IMR-90 (cell line): ENCODE results near the gene JAKMIP2. TPM values are rescaled to one million over a fixed set of nuclear protein-coding genes. Genes with fewer than 3 reads are reported as not detected.

Experiments
- ATAC-seq: fragments of 200-7000 bp; cut with Tn5 transposase; 2 replicates; pipeline ENCODE4 v1.9.1; 2020; ENCODE audit warnings: low read depth, mild to moderate bottlenecking, moderate library complexity
- BruUV-seq: library from RNA; stranded (reverse); fragments of 400-500 nt; replicated peaks from 2 replicates; lab custom pipeline; 2021; lab: Mats Ljungman, UMichigan
- CTCF ChIA-PET: fragments of 300-600 bp; formaldehyde crosslinking; extraction: SDS; loops from one replicate; lab custom pipeline; 2021; ENCODE audit warnings: antibody characterized with exemption; lab: Yijun Ruan, JAX
- POLR2A ChIA-PET: fragments of 300-600 bp; sonication (Branson Sonifier 250); formaldehyde crosslinking; loops from one replicate; lab custom pipeline; 2022; ENCODE audit warnings: antibody characterized with exemption; ENCODE audit not compliant: unreplicated experiment; lab: Charles Lee
- DNase-seq: peaks from one replicate; pipeline ENCODE4 v3.0.0; 2013
- H2AFZ ChIP-seq: replicated peaks from 2 replicates; pipeline ENCODE3; 2013; ENCODE audit warnings: low read length, mild to moderate bottlenecking; ENCODE audit not compliant: poor library complexity
- H2AK5ac ChIP-seq: 2 replicates; pipeline ENCODE4 v1.6.1; 2013; ENCODE audit warnings: low read depth, low read length, inconsistent platforms
- H2AK9ac ChIP-seq: replicated peaks from 2 replicates; pipeline ENCODE3; 2013; ENCODE audit warnings: mild to moderate bottlenecking, low read depth, low read length, moderate library complexity; ENCODE audit not compliant: poor library complexity
- H2BK120ac ChIP-seq: 2 replicates; pipeline ENCODE4 v1.6.1; 2013; ENCODE audit warnings: low read depth, low read length, inconsistent platforms
- H2BK15ac ChIP-seq: 3 replicates; pipeline ENCODE4 v1.6.1; 2013; ENCODE audit warnings: low read depth, low read length, inconsistent platforms
- H2BK20ac ChIP-seq: 2 replicates; pipeline ENCODE4 v1.6.1; 2013; ENCODE audit warnings: low read depth, mild to moderate bottlenecking, inconsistent platforms, low read length, moderate library complexity
- H2BK5ac ChIP-seq: 2 replicates; pipeline ENCODE4 v1.6.1; 2013; ENCODE audit warnings: mild to moderate bottlenecking, low read depth, low read length, inconsistent platforms; ENCODE audit not compliant: poor library complexity, severe bottlenecking
- H3K14ac ChIP-seq: replicated peaks from 2 replicates; pipeline ENCODE4 v1.6.1; 2013; ENCODE audit warnings: low read depth, low read length, inconsistent platforms
- H3K18ac ChIP-seq: 2 replicates; pipeline ENCODE4 v1.6.1; 2013; ENCODE audit warnings: low read depth, low read length, control low read depth
- H3K23ac ChIP-seq: 2 replicates; pipeline ENCODE4 v1.6.1; 2013; ENCODE audit warnings: low read depth, low read length, inconsistent platforms
- H3K27ac ChIP-seq: 2 replicates; pipeline ENCODE4 v1.5.1; 2013; ENCODE audit warnings: mild to moderate bottlenecking, control low read depth, low read length; ENCODE audit not compliant: insufficient read depth
- H3K27me3 ChIP-seq: 2 replicates; pipeline ENCODE4 v1.6.1; 2013; ENCODE audit warnings: low read length; ENCODE audit not compliant: control insufficient read depth, insufficient read depth
- H3K36me3 ChIP-seq: 2 replicates; pipeline ENCODE4 v1.6.1; 2013; ENCODE audit warnings: low read length, mixed read lengths; ENCODE audit not compliant: control insufficient read depth, insufficient read depth
- H3K4ac ChIP-seq: 2 replicates; pipeline ENCODE4 v1.6.1; 2013; ENCODE audit warnings: low read depth, low read length, inconsistent platforms
- H3K4me1 ChIP-seq: 2 replicates; pipeline ENCODE4 v1.6.1; 2013; ENCODE audit warnings: low read length, mixed read lengths; ENCODE audit not compliant: control insufficient read depth, insufficient read depth
- H3K4me2 ChIP-seq: 2 replicates; pipeline ENCODE4 v1.6.1; 2013; ENCODE audit warnings: low read depth, mild to moderate bottlenecking, control low read depth, low read length, moderate library complexity
- H3K4me3 ChIP-seq: 2 replicates; pipeline ENCODE4 v1.5.1; 2013; ENCODE audit warnings: low read depth, mild to moderate bottlenecking, control low read depth, low read length, moderate library complexity; ENCODE audit not compliant: insufficient read depth
- H3K56ac ChIP-seq: 2 replicates; pipeline ENCODE4 v1.6.1; 2013; ENCODE audit warnings: low read length, inconsistent platforms; ENCODE audit not compliant: insufficient read depth; ENCODE audit errors: extremely low read depth
- H3K79me1 ChIP-seq, 2 experiments: 2 replicates each; pipeline ENCODE4 v1.6.1; 2013; ENCODE audit warnings: low read length in 2 of 2, inconsistent platforms in 1 of 2, low read depth in 1 of 2
- H3K9ac ChIP-seq: 2 replicates; pipeline ENCODE4 v1.6.1; 2013; ENCODE audit warnings: low read depth, low read length, control low read depth
- H3K9me1 ChIP-seq: 2 replicates; pipeline ENCODE4 v1.6.1; 2013; ENCODE audit warnings: low read length, inconsistent platforms; ENCODE audit not compliant: insufficient read depth
- H3K9me3 ChIP-seq: 2 replicates; pipeline ENCODE4 v1.6.1; 2013; ENCODE audit warnings: low read length; ENCODE audit not compliant: control insufficient read depth, insufficient read depth
- H4K20me1 ChIP-seq: 2 replicates; pipeline ENCODE4 v1.6.1; 2013; ENCODE audit warnings: low read length, inconsistent platforms; ENCODE audit not compliant: insufficient read depth
- H4K5ac ChIP-seq: 2 replicates; pipeline ENCODE4 v1.6.1; 2013; ENCODE audit warnings: mild to moderate bottlenecking, low read depth, low read length, control low read depth
- H4K8ac ChIP-seq, 2 experiments: 2 replicates each; pipeline ENCODE4 v1.6.1; 2013; ENCODE audit warnings: low read depth in 2 of 2, low read length in 2 of 2, control low read depth in 1 of 2, inconsistent platforms in 1 of 2
- H4K91ac ChIP-seq: 2 replicates; pipeline ENCODE4 v1.6.1; 2013; ENCODE audit warnings: low read depth, low read length, inconsistent platforms; ENCODE audit not compliant: insufficient read depth
- BHLHE40 ChIP-seq: fragments of 150-350 bp; IDR thresholded peaks from 2 replicates; pipeline ENCODE4 v1.6.1; 2016; ENCODE audit warnings: mild to moderate bottlenecking, low read depth, low read length
- RAD21 ChIP-seq: IDR thresholded peaks from 2 replicates; pipeline ENCODE4 v1.6.1; 2012; ENCODE audit warnings: low read length, improper control_type of control experiment
- WGBS, 2 experiments: methylation state at CpG; one replicate each; pipeline versions ENCODE4 v1.1.5 to v1.1.7; 2013; ENCODE audit warnings: missing lambda C conversion rate in 2 of 2; ENCODE audit not compliant: insufficient read length in 1 of 2; ENCODE audit errors: extremely low coverage in 2 of 2; 5-methylcytosine and 5-hydroxymethylcytosine counted together
- dilution Hi-C: fragments of 300-500 bp; cut with HindIII; formaldehyde crosslinking; loops from one replicate; pipeline ENCODE4 v1.14.3; 2018; ENCODE audit warnings: low sequenced_read_pairs; ENCODE audit not compliant: unreplicated experiment
- in situ Hi-C: fragments of 300-500 bp; cut with MboI; formaldehyde crosslinking; loops from 3 replicates; pipeline ENCODE4 v1.14.3; 2019; ENCODE audit warnings: low sequenced_read_pairs, inconsistent platforms, mixed read lengths
- intact Hi-C: fragments of 100-400 bp; cut with micrococcal nuclease; formaldehyde crosslinking; loops from 2 replicates; pipeline ENCODE4 v1.10.0; 2022
- polyA plus RNA-seq, 3 experiments: library from polyadenylated mRNA; depleted of rRNA; stranded (reverse); fragments of >200 nt; gene quantifications; 2 replicates each; pipeline ENCODE4 v1.2.3, GENCODE V29; 2012; ENCODE audit warnings: low replicate concordance in 1 of 3
- total RNA-seq: library from RNA; depleted of rRNA; stranded (reverse); fragments of >200 nt; gene quantifications from 2 replicates; pipeline ENCODE4 v1.2.3, GENCODE V29; 2012

Gene JAKMIP2
- total and polyA plus RNA-seq, 2 of the 4 experiments (the other 2 are of a cell fraction): under 0.01 TPM; not detected in 1

- Histone ChIP-seq H4K5ac (no peak overlapping the region), H2AFZ (no peak overlapping the region), H3K4me3 (no peak overlapping the region), H3K36me3 (no peaks in the 10 kb centered on the region), H3K4me2 (no peak overlapping the region), H2BK20ac (no peak overlapping the region), H3K23ac (no peak overlapping the region), H3K4ac (no peak overlapping the region), H4K8ac (no peak overlapping the region), H3K18ac (no peak overlapping the region), H3K27ac (no peak overlapping the region), H2BK5ac (no peak overlapping the region), H3K27me3 (no peaks in the 10 kb centered on the region), H3K79me1 (no peaks in the 10 kb centered on the region), H2AK9ac (no peak overlapping the region), H2BK120ac (no peak overlapping the region), H2AK5ac (no peak overlapping the region), H3K9me3 (no peaks in the 10 kb centered on the region), H4K91ac (no peak overlapping the region), H3K9ac (no peak overlapping the region), H2BK15ac (no peak overlapping the region), H3K14ac (no peak overlapping the region), H3K56ac (no peak overlapping the region), H4K20me1 (no peaks in the 10 kb centered on the region), H3K9me1 (no peaks in the 10 kb centered on the region), H3K4me1 (no peaks in the 10 kb centered on the region)
- ATAC-seq: no peak
- dilution Hi-C loops: no loop called here
- no CpG with 5 or more reads among the region's 1 CpG for WGBS, 2 experiments
- ChIA-PET CTCF (no interaction called here), POLR2A (no interaction called here)
- intact Hi-C loops: no loop called here
- no TSS peak for BruUV-seq
- TF ChIP-seq RAD21: no peak
- TF ChIP-seq BHLHE40: no peak
- in situ Hi-C loops: no loop called here
- DNase-seq: no peak
These were observed 31.2 kb upstream of the JAKMIP2 start for GRCh38 chr5:147813696-147814095.
